Progenitor cell of endocrine pancreas (in vitro differentiated cells): ENCODE results near the gene MYH15. TPM values are rescaled to one million over a fixed set of nuclear protein-coding genes. Genes with fewer than 3 reads are reported as not detected.
"Not testable (repeated sequence)": the region's sequence is repeated elsewhere in the genome, so short reads cannot be mapped to it uniquely, and the experiment has no call there.

Source experiments
- DNase-seq: peaks from one replicate; pipeline ENCODE4 v3.0.0; 2021; ENCODE audit warnings: low spot score; ENCODE audit not compliant: unreplicated experiment
- H3K27ac Mint-ChIP-seq: 2 replicates; pipeline ENCODE4 v1.8.0; 2021; ENCODE audit warnings: mild to moderate bottlenecking, moderate library complexity, mixed read lengths
- H3K27me3 Mint-ChIP-seq: 2 replicates; pipeline ENCODE4 v1.8.0; 2021; ENCODE audit warnings: mixed read lengths
- H3K36me3 Mint-ChIP-seq: 2 replicates; pipeline ENCODE4 v1.8.0; 2022; ENCODE audit warnings: mixed read lengths; ENCODE audit not compliant: insufficient read depth
- H3K4me1 Mint-ChIP-seq: 2 replicates; pipeline ENCODE4 v1.8.0; 2021; ENCODE audit warnings: low read depth, mixed read lengths
- H3K4me3 Mint-ChIP-seq: 2 replicates; pipeline ENCODE4 v1.8.0; 2021; ENCODE audit warnings: low read depth, mild to moderate bottlenecking, moderate library complexity, mixed read lengths
- H3K9me3 Mint-ChIP-seq: 2 replicates; pipeline ENCODE4 v1.8.0; 2021; ENCODE audit warnings: low read depth, mixed read lengths
- CTCF ChIP-seq: fragments of 200-600 bp; sonication (generic); IDR thresholded peaks from one replicate; pipeline ENCODE4 v1.5.0; 2021; ENCODE audit warnings: antibody characterized with exemption, mild to moderate bottlenecking; ENCODE audit not compliant: unreplicated experiment
- total RNA-seq: library from RNA; stranded (reverse); gene quantifications from 2 replicates; pipeline ENCODE4 v1.2.1, GENCODE V29; 2021

The MYH15 gene
- total RNA-seq, 1 donor from 2014 or later = 0.96 TPM

- no peak for TF ChIP-seq CTCF
- no peaks in the 10 kb centered on the region for H3K27me3 Mint-ChIP-seq
- H3K4me1 Mint-ChIP-seq = peaks cover 8% of the 10 kb centered on the region
- H3K4me3 Mint-ChIP-seq = no peak overlapping the region
- no peaks in the 10 kb centered on the region for H3K36me3 Mint-ChIP-seq
- H3K27ac Mint-ChIP-seq = no peak overlapping the region
- no peak for DNase-seq
- H3K9me3 Mint-ChIP-seq = no peaks in the 10 kb centered on the region
Observed at GRCh38 chr3:108383306-108383705, 127.1 kb downstream of the MYH15 start.

GRCh38 chr3:108381529-108382140 lies 128.8 kb downstream of the MYH15 start:
- Mint-ChIP-seq H3K4me3 (no peak overlapping the region), H3K27me3 (no peaks in the 10 kb centered on the region), H3K9me3 (no peaks in the 10 kb centered on the region), H3K36me3 (no peaks in the 10 kb centered on the region), H3K27ac (no peak overlapping the region), H3K4me1 (peaks cover 8% of the 10 kb centered on the region)
- no peak for DNase-seq
- no peak for TF ChIP-seq CTCF

- H3K36me3 Mint-ChIP-seq = no peaks in the 10 kb centered on the region
Observed at GRCh38 chr3:108380128-108380795, 130.1 kb downstream of the MYH15 start.

GRCh38 chr3:108378952-108379342 lies 131.4 kb downstream of the MYH15 start:
- not testable (repeated sequence) for H3K9me3 Mint-ChIP-seq, H3K36me3 Mint-ChIP-seq, H3K27me3 Mint-ChIP-seq, DNase-seq, H3K4me1 Mint-ChIP-seq, H3K27ac Mint-ChIP-seq, H3K4me3 Mint-ChIP-seq

More at GRCh38 chr3:108380128-108380795, 130.1 kb downstream of the MYH15 start:
- Mint-ChIP-seq H3K9me3 (no peaks in the 10 kb centered on the region), H3K4me3 (no peak overlapping the region), H3K4me1 (peaks cover 8% of the 10 kb centered on the region), H3K27ac (no peak overlapping the region), H3K27me3 (no peaks in the 10 kb centered on the region)
- no peak for DNase-seq
- no peak for TF ChIP-seq CTCF

- peaks cover 3% of the 10 kb centered on the region for H3K4me1 Mint-ChIP-seq
- no peaks in the 10 kb centered on the region for H3K9me3 Mint-ChIP-seq
- no peak overlapping the region for H3K27ac Mint-ChIP-seq
- H3K27me3 Mint-ChIP-seq = no peaks in the 10 kb centered on the region
- TF ChIP-seq CTCF = no peak
- no peak for DNase-seq
- H3K4me3 Mint-ChIP-seq = no peak overlapping the region
- no peaks in the 10 kb centered on the region for H3K36me3 Mint-ChIP-seq
Observed at GRCh38 chr3:108378153-108378951, 132.0 kb downstream of the MYH15 start.
